ENCODE measurements around the gene IL31.

IL31 gene

DNA sequence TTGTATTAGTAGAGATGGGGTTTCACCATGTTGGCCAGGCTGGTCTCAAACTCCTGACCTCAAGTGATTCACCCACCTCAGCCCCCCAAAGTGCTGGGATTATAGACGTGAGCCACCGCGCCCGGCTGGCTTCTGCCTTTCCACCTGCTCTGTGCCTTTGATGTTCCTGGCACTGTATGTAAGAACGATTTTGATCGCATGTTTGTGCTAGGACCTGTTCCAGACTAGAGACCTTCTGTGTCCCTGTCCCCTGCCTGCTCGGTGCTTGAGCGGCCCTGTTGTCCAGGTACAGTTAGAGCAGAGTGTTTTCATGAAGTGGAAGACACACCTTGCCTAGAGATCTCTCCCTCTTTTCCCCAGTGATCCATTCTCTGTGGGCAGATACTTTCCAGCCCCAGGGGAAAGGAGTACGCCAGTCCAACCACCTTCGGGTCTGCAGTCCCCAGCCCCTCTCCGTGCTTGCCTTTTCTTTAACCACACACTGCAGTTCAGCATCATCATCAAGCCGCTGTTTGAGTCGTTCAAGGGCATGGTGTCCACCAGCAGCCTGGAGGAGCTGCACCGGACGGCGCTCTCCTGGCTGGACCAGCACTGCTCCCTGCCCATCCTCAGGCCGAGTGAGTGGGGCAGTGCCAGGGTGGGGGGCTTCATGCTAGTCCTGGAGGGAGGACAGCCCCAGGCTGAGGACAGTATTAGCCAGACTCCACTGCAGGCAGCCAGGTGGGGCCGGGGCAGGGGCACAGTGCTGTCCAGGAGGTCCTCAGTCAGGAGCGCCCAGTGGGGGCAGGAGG is 33.4 kb downstream of the IL31 start:
- no peak overlapping the region for H2AK5ac ChIP-seq (ENCODE audit: low read length, severe bottlenecking)
- H3K23ac ChIP-seq (ENCODE audit: low read length in 2 of 2): no peak overlapping the region
- H2BK12ac ChIP-seq (ENCODE audit: low read length in 2 of 2): no peak overlapping the region
- DNase-seq: no peak
- H3K36me3 ChIP-seq (ENCODE audit: control insufficient read depth in 1 of 2, insufficient read depth in 2 of 2, low read depth in 1 of 2, low read length in 2 of 2): peaks cover 70 to 84% of the 10 kb centered on the region in 2 experiments
- H3K4me2 ChIP-seq (ENCODE audit: low read length, poor library complexity, severe bottlenecking): no peak overlapping the region
- no peak overlapping the region for H3K9ac ChIP-seq (ENCODE audit: low read length)
- H3K4ac ChIP-seq (ENCODE audit: low read depth in 1 of 2, low read length in 2 of 2): no peak overlapping the region
- H3K4me3 ChIP-seq (ENCODE audit: insufficient read depth in 1 of 2, low read depth in 1 of 2, low read length in 2 of 2): no peak overlapping the region
- no peak overlapping the region for H3K27ac ChIP-seq (ENCODE audit: low read length, poor library complexity, severe bottlenecking)
- H2BK5ac ChIP-seq (ENCODE audit: low read depth, low read length, poor library complexity, severe bottlenecking): no peak overlapping the region
- no peak overlapping the region for H4K91ac ChIP-seq (ENCODE audit: low read length)
- H2BK120ac ChIP-seq (ENCODE audit: low read depth, low read length): no peak overlapping the region
- no peaks in the 10 kb centered on the region for H3K4me1 ChIP-seq (ENCODE audit: control insufficient read depth, insufficient read depth, low read depth, low read length)
- H3K14ac ChIP-seq (ENCODE audit: low read length in 2 of 2): no peak overlapping the region
- WGBS: 97% methylated on average over 18 of the region's 19 CpGs
- H3K27me3 ChIP-seq (ENCODE audit: control insufficient read depth in 1 of 2, insufficient read depth in 1 of 2, low read length in 2 of 2): no peaks in the 10 kb centered on the region
- H3K9me3 ChIP-seq (ENCODE audit: control insufficient read depth, low read length): no peaks in the 10 kb centered on the region
- no peak overlapping the region for H4K8ac ChIP-seq (ENCODE audit: low read length)
- peaks cover 2% of the 10 kb centered on the region for H3K79me1 ChIP-seq (replicated peaks; ENCODE audit: low read length, poor library complexity, severe bottlenecking)
- no peak overlapping the region for H3K18ac ChIP-seq (ENCODE audit: low read depth in 1 of 2, low read length in 2 of 2)
- H2BK15ac ChIP-seq (ENCODE audit: low read depth, poor library complexity, severe bottlenecking): no peak overlapping the region
- H2AFZ ChIP-seq (ENCODE audit: low read depth, low read length): no peak overlapping the region

DNA sequence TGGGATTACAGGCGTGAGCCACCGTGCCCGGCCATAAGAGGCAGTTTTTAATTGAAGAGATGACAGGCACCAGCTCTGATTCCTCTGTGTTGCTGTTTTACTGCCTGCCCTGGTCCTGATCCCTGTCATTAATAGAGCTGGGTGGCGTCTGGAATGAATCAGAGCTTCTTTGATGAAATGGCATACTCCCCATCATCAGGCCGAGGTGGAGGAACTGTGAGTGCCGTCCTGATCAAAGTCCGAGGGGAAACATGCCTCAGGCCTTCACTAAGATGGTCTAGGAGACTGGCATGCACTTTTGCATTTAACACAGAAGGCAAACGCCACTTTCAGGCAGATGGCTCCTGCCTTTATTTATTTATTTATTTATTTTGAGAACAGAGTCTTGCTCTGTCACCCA is 34.1 kb downstream of the IL31 start:
- Histone ChIP-seq H4K91ac (ENCODE audit: low read length) (no peak overlapping the region), H3K79me1 (replicated peaks; ENCODE audit: low read length, poor library complexity, severe bottlenecking) (peaks cover 2% of the 10 kb centered on the region), H2AK5ac (ENCODE audit: low read length, severe bottlenecking) (no peak overlapping the region), H3K27me3 (ENCODE audit: control insufficient read depth in 1 of 2, insufficient read depth in 1 of 2, low read length in 2 of 2) (no peaks in the 10 kb centered on the region), H3K4me2 (ENCODE audit: low read length, poor library complexity, severe bottlenecking) (no peak overlapping the region), H3K18ac (ENCODE audit: low read depth in 1 of 2, low read length in 2 of 2) (no peak overlapping the region), H2BK15ac (ENCODE audit: low read depth, poor library complexity, severe bottlenecking) (no peak overlapping the region), H3K23ac (ENCODE audit: low read length in 2 of 2) (no peak overlapping the region), H3K27ac (ENCODE audit: low read length, poor library complexity, severe bottlenecking) (no peak overlapping the region), H3K14ac (ENCODE audit: low read length in 2 of 2) (no peak overlapping the region), H2BK12ac (ENCODE audit: low read length in 2 of 2) (no peak overlapping the region), H3K9ac (ENCODE audit: low read length) (no peak overlapping the region), H2BK120ac (ENCODE audit: low read depth, low read length) (no peak overlapping the region), H3K4ac (ENCODE audit: low read depth in 1 of 2, low read length in 2 of 2) (no peak overlapping the region), H3K4me3 (ENCODE audit: insufficient read depth in 1 of 2, low read depth in 1 of 2, low read length in 2 of 2) (no peak overlapping the region), H3K9me3 (ENCODE audit: control insufficient read depth, low read length) (no peaks in the 10 kb centered on the region), H2AFZ (ENCODE audit: low read depth, low read length) (no peak overlapping the region), H3K36me3 (ENCODE audit: control insufficient read depth in 1 of 2, insufficient read depth in 2 of 2, low read depth in 1 of 2, low read length in 2 of 2) (peaks cover 77 to 84% of the 10 kb centered on the region in 2 experiments), H3K4me1 (ENCODE audit: control insufficient read depth, insufficient read depth, low read depth, low read length) (no peaks in the 10 kb centered on the region), H4K8ac (ENCODE audit: low read length) (no peak overlapping the region), H2BK5ac (ENCODE audit: low read depth, low read length, poor library complexity, severe bottlenecking) (no peak overlapping the region)
- DNase-seq: no peak
- 92% methylated on average over 7 of the region's 8 CpGs for WGBS

DNA sequence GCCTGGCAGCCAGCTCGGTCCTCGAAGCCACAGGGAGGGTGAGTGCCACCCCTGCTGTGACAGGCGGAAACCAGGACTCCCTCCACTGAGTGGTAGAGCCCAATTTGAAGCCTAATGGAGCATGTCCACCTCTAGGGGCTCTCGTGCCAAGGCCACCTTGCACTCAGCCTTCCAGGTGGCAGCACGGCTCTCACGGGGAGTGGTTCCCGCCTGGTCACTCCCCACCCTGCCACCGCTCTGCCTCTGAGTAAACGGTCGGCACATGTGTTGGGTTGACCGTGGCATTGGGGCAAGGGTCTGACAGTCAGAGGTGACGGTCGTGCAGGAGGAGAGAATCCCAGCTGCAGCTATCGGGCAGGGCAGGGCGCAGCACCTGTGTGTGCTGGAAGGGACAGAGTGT is 34.8 kb downstream of the IL31 start:
- Histone ChIP-seq H3K27me3 (ENCODE audit: control insufficient read depth in 1 of 2, insufficient read depth in 1 of 2, low read length in 2 of 2) (no peaks in the 10 kb centered on the region), H3K36me3 (ENCODE audit: control insufficient read depth in 1 of 2, insufficient read depth in 2 of 2, low read depth in 1 of 2, low read length in 2 of 2) (peaks cover 80 to 82% of the 10 kb centered on the region in 2 experiments), H3K4me3 (ENCODE audit: insufficient read depth in 1 of 2, low read depth in 1 of 2, low read length in 2 of 2) (no peak overlapping the region), H2BK15ac (ENCODE audit: low read depth, poor library complexity, severe bottlenecking) (no peak overlapping the region), H3K79me1 (replicated peaks; ENCODE audit: low read length, poor library complexity, severe bottlenecking) (peaks cover 2% of the 10 kb centered on the region), H2BK120ac (ENCODE audit: low read depth, low read length) (no peak overlapping the region), H2BK5ac (ENCODE audit: low read depth, low read length, poor library complexity, severe bottlenecking) (no peak overlapping the region), H3K4ac (ENCODE audit: low read depth in 1 of 2, low read length in 2 of 2) (no peak overlapping the region), H4K91ac (ENCODE audit: low read length) (no peak overlapping the region), H3K14ac (ENCODE audit: low read length in 2 of 2) (no peak overlapping the region), H2AFZ (ENCODE audit: low read depth, low read length) (no peak overlapping the region), H2AK5ac (ENCODE audit: low read length, severe bottlenecking) (no peak overlapping the region), H3K27ac (ENCODE audit: low read length, poor library complexity, severe bottlenecking) (no peak overlapping the region), H2BK12ac (ENCODE audit: low read length in 2 of 2) (no peak overlapping the region), H3K23ac (ENCODE audit: low read length in 2 of 2) (no peak overlapping the region), H3K4me2 (ENCODE audit: low read length, poor library complexity, severe bottlenecking) (no peak overlapping the region), H3K18ac (ENCODE audit: low read depth in 1 of 2, low read length in 2 of 2) (no peak overlapping the region), H3K4me1 (ENCODE audit: control insufficient read depth, insufficient read depth, low read depth, low read length) (no peaks in the 10 kb centered on the region), H3K9me3 (ENCODE audit: control insufficient read depth, low read length) (no peaks in the 10 kb centered on the region), H4K8ac (ENCODE audit: low read length) (no peak overlapping the region), H3K9ac (ENCODE audit: low read length) (no peak overlapping the region)
- DNase-seq: no peak
- WGBS: 96% methylated on average over 15 of the region's 15 CpGs

DNA sequence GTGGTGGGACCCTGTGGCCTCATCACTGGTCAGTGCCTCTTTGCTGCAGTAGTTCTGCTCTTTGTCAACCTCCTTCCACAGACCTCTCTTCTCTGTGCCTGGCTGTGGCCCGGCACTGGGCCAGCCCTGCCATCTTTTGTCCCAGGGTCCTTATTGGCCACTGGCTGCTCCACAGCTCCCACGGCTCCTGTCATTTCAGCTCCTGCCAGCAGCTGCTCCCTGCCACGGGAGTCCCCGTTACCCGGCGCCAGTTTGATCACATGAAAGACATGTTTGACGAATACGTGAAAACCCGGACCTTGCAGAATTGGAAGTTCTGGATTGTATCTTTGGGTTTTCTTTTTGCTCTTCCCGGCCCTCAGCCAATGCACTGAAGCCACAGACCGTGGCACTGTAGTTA is 35.4 kb downstream of the IL31 start:
- Histone ChIP-seq H3K23ac (ENCODE audit: low read length in 2 of 2) (no peak overlapping the region), H3K4ac (ENCODE audit: low read depth in 1 of 2, low read length in 2 of 2) (no peak overlapping the region), H3K18ac (ENCODE audit: low read depth in 1 of 2, low read length in 2 of 2) (no peak overlapping the region), H2BK5ac (ENCODE audit: low read depth, low read length, poor library complexity, severe bottlenecking) (no peak overlapping the region), H2BK120ac (ENCODE audit: low read depth, low read length) (no peak overlapping the region), H3K9me3 (ENCODE audit: control insufficient read depth, low read length) (no peaks in the 10 kb centered on the region), H2AFZ (ENCODE audit: low read depth, low read length) (no peak overlapping the region), H3K27ac (ENCODE audit: low read length, poor library complexity, severe bottlenecking) (no peak overlapping the region), H4K8ac (ENCODE audit: low read length) (no peak overlapping the region), H3K14ac (ENCODE audit: low read length in 2 of 2) (no peak overlapping the region), H3K9ac (ENCODE audit: low read length) (no peak overlapping the region), H3K79me1 (replicated peaks; ENCODE audit: low read length, poor library complexity, severe bottlenecking) (peaks cover 5% of the 10 kb centered on the region), H3K27me3 (ENCODE audit: control insufficient read depth in 1 of 2, insufficient read depth in 1 of 2, low read length in 2 of 2) (no peaks in the 10 kb centered on the region), H4K91ac (ENCODE audit: low read length) (no peak overlapping the region), H3K4me1 (ENCODE audit: control insufficient read depth, insufficient read depth, low read depth, low read length) (no peaks in the 10 kb centered on the region), H3K36me3 (ENCODE audit: control insufficient read depth in 1 of 2, insufficient read depth in 2 of 2, low read depth in 1 of 2, low read length in 2 of 2) (peaks cover 80 to 81% of the 10 kb centered on the region in 2 experiments), H2AK5ac (ENCODE audit: low read length, severe bottlenecking) (no peak overlapping the region), H3K4me2 (ENCODE audit: low read length, poor library complexity, severe bottlenecking) (no peak overlapping the region), H2BK12ac (ENCODE audit: low read length in 2 of 2) (no peak overlapping the region), H3K4me3 (ENCODE audit: insufficient read depth in 1 of 2, low read depth in 1 of 2, low read length in 2 of 2) (no peak overlapping the region), H2BK15ac (ENCODE audit: low read depth, poor library complexity, severe bottlenecking) (no peak overlapping the region)
- WGBS: 98% methylated on average over 11 of the region's 11 CpGs
- no peak for DNase-seq
